ENCODE data around the gene C19orf73. TPM values are rescaled to one million over a fixed set of nuclear protein-coding genes. Genes with fewer than 3 reads are reported as not detected.
A peak's percentile ranks its signal among the peaks of the same experiment; 100 is the strongest.

Gene C19orf73
- total and polyA plus RNA-seq, 8 donors: 3.4 to 4.2 (median 3.7) TPM; not detected in 5

DNA sequence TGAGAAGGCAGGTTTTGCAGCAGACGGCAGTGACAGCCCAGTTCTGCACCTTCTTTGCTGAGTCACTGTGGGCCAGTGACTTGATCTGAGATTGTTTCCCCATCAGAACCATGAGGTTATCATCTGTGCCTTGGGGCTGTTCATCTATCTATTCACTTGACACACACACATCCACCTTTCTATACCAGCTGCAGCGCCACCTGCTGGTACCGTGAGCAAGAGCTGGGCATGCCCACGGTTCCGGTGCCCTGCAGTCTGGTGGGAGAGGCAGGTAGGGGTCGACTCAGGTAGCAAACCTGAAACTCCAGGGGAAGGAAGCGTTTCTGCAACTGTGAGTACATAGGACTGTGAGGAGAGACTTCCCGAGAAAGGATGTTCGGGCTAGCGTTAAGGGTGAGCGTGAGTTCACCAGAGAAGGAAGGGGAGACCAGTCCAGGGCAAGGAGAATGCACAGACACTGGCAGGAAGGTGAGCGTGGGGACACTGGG, 12.3 kb downstream of the C19orf73 start:
- Histone ChIP-seq H3K27ac (no peak overlapping the region), H3K9me3 (no peaks in the 10 kb centered on the region), H3K4me3 (no peak overlapping the region), H3K36me3 (peaks cover 66 to 81% (median 78%) of the 10 kb centered on the region in 4 donors), H3K4me1 (peaks cover 0 to 13% (median 5%) of the 10 kb centered on the region in 4 donors), H3K27me3 (no peaks in the 10 kb centered on the region)
- DNase-seq: peak; percentile 60 to 77
- TF ChIP-seq, protein P1, sequence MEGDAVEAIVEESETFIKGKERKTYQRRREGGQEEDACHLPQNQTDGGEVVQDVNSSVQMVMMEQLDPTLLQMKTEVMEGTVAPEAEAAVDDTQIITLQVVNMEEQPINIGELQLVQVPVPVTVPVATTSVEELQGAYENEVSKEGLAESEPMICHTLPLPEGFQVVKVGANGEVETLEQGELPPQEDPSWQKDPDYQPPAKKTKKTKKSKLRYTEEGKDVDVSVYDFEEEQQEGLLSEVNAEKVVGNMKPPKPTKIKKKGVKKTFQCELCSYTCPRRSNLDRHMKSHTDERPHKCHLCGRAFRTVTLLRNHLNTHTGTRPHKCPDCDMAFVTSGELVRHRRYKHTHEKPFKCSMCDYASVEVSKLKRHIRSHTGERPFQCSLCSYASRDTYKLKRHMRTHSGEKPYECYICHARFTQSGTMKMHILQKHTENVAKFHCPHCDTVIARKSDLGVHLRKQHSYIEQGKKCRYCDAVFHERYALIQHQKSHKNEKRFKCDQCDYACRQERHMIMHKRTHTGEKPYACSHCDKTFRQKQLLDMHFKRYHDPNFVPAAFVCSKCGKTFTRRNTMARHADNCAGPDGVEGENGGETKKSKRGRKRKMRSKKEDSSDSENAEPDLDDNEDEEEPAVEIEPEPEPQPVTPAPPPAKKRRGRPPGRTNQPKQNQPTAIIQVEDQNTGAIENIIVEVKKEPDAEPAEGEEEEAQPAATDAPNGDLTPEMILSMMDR (IDR thresholded peaks at IDR 0.05): peak in 5 of 7 experiments; percentile 29 to 71 (median 61)
- no peak for TF ChIP-seq POLR2A (IDR thresholded peaks at IDR 0.05)
- 57 to 64% (median 58%) methylated on average over 12 of the region's 12 CpGs for WGBS, 5 donors
- intact Hi-C loops (cut with DNase I; ENCODE audit: low total_unique reads): no loop called here

DNA sequence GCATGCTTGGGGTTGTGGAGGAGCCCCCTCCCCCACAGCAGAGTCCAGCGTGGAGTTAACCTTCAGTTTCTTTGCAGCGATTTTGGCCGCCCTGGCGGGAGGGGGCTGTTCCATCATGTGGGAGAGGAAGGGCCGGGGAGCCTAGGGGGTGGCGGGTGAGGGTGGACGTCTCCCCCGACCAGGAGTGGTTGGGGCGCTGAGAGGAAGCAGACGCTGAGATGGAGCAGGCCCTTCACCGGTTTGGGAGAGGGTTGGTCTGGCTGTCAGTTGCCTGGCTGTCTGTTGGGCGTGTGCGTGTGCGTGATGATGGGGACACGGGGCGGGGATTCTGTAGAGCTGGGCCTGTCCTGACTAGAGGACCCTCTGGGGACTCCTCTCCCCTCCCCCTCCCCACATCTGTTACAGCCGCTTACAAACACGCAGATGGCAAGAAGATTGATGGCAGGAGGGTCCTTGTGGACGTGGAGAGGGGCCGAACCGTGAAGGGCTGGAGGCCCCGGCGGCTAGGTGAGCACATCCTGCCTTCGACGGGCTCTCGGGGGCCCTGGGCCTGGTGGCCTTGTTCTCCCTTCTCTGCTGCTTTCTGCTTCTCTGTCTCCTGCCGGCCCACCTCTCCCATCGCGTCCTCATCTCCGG, 14.6 kb downstream of the C19orf73 start:
- 76 to 85% (median 83%) methylated on average over 30 of the region's 30 CpGs for WGBS, 5 donors
- TF ChIP-seq POLR2A (IDR thresholded peaks at IDR 0.05): no peak
- no peak for TF ChIP-seq POLR2AphosphoS5 (IDR thresholded peaks at IDR 0.05)
- TF ChIP-seq EP300 (IDR thresholded peaks at IDR 0.05): no peak
- TF ChIP-seq, protein P1 (IDR thresholded peaks at IDR 0.05): no peak
- H3K4me3 ChIP-seq: no peak overlapping the region
- peaks cover 90 to 100% (median 100%) of the 10 kb centered on the region in 4 donors for H3K36me3 ChIP-seq
- intact Hi-C loops (cut with DNase I; ENCODE audit: low total_unique reads): no loop called here
- DNase-seq: peak in 1 of 2 donors; percentile 65
- H3K27ac ChIP-seq: no peak overlapping the region
- no peaks in the 10 kb centered on the region for H3K9me3 ChIP-seq
- H3K4me1 ChIP-seq: no peaks in the 10 kb centered on the region
- H3K27me3 ChIP-seq: no peaks in the 10 kb centered on the region

DNA sequence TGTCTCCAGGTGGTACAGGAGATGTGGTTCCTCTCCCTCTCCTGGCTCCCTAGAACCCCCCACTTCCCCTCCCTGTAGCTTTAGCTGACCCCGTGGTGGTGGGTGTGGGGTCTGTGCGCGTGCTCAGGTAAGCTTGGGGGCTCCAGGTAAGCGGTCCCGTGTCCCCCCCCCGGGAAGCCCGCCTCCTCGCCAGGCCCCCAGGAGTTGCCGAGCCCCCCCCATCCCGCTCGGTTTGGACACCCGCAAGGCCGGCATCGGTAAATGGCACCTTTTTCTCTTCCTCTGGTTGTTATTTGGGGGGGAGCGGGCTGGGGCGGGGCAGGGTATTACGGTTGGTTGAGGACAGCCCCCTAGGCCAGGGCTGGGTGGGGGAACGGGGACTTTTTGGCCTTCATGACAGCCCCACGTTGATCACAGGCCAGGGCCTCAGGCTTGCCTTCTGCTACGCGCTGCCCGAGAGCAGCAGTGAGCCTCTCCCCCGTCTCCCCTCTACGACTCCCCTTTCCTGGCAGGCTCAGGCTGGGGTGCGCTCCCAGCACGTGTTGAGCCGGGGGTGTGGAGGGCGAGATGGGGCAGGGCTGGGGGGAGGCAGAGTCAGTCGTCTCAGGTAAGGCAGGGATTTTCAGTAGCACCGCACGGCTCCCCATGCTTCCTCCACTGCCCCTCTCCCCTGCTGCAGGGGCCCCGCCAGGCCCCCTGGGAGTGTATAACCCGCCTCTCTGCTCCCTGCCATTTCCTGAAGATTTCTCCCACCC, 15.4 kb downstream of the C19orf73 start:
- intact Hi-C loops (cut with DNase I; ENCODE audit: low total_unique reads): no loop called here
- no peak for TF ChIP-seq POLR2AphosphoS5 (IDR thresholded peaks at IDR 0.05)
- TF ChIP-seq, protein P1 (IDR thresholded peaks at IDR 0.05): no peak
- Histone ChIP-seq H3K36me3 (peaks cover 94 to 100% (median 100%) of the 10 kb centered on the region in 4 donors), H3K4me3 (no peak overlapping the region), H3K27me3 (no peaks in the 10 kb centered on the region), H3K9me3 (no peaks in the 10 kb centered on the region), H3K4me1 (peaks cover 0 to 4% (median 3%) of the 10 kb centered on the region in 4 donors), H3K27ac (no peak overlapping the region)
- DNase-seq: no peak
- WGBS, 5 donors: 82 to 91% (median 88%) methylated on average over 21 to 33 of the region's 33 CpGs

DNA sequence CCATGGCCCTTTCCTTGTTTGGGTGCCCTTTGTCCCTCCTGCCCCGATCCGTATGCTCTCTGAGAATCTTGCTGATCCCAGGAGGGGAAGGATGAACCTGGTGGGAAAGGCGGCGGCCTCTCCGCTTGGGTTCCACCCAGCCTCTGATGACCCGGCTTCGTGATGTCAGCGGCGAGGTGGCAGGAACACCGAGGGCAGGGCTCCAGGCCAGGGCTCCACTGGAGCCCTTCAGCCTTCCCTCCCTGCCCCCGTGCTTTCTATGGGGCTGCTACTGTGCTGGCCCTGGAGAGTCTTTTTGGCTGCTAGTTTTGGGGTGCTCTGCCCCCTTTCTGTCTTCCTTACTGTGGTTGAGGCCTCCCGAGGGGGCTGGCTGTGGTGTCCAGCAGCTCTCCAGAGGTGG, 16.6 kb downstream of the C19orf73 start:
- H3K27me3 ChIP-seq: no peaks in the 10 kb centered on the region
- DNase-seq: no peak
- 83 to 92% (median 86%) methylated on average over 4 to 12 of the region's 12 CpGs for WGBS, 5 donors
- no peak overlapping the region for H3K27ac ChIP-seq
- H3K9me3 ChIP-seq: no peaks in the 10 kb centered on the region
- intact Hi-C loops (cut with DNase I; ENCODE audit: low total_unique reads): no loop called here
- TF ChIP-seq POLR2A (IDR thresholded peaks at IDR 0.05) (no peak), EP300 (IDR thresholded peaks at IDR 0.05) (no peak), POLR2AphosphoS5 (IDR thresholded peaks at IDR 0.05) (no peak)
- TF ChIP-seq, protein P1 (IDR thresholded peaks at IDR 0.05): no peak
- peaks cover 0 to 16% (median 15%) of the 10 kb centered on the region in 4 donors for H3K4me1 ChIP-seq
- H3K36me3 ChIP-seq: peaks cover 89 to 100% (median 99%) of the 10 kb centered on the region in 4 donors
- H3K4me3 ChIP-seq: no peak overlapping the region
